ENCODE measurements around the gene PDXK.
"Not testable (repeated sequence)": the region's sequence is repeated elsewhere in the genome, so short reads cannot be mapped to it uniquely, and the experiment has no call there.

The PDXK gene

GRCh38 chr21:43697758-43698643, 20.9 kb upstream of the PDXK start:
- no peak overlapping the region for H3K4me3 ChIP-seq (ENCODE audit: low read depth, low read length)
- no peak for TF ChIP-seq CTCF (IDR thresholded peaks at IDR 0.05; ENCODE audit: low read depth, low read length, missing control alignments)
- no peak for DNase-seq (ENCODE audit: low read depth)

- not testable (repeated sequence) for H3K4me3 ChIP-seq (ENCODE audit: low read depth, low read length); DNase-seq (ENCODE audit: low read depth)
Measured at GRCh38 chr21:43699492-43699777, 19.5 kb upstream of the PDXK start.

- no peak overlapping the region for H3K4me3 ChIP-seq (ENCODE audit: low read depth, low read length)
- TF ChIP-seq CTCF (IDR thresholded peaks at IDR 0.05; ENCODE audit: low read depth, low read length, missing control alignments), result no peak
- no peak for DNase-seq (ENCODE audit: low read depth)
Measured at GRCh38 chr21:43699933-43700599, 18.9 kb upstream of the PDXK start.

- H3K4me3 ChIP-seq (ENCODE audit: low read depth, low read length), result no peak overlapping the region
Measured at GRCh38 chr21:43701936-43702784, 16.8 kb upstream of the PDXK start.

GRCh38 chr21:43702785-43703034, 16.2 kb upstream of the PDXK start:
- no peak for TF ChIP-seq CTCF (IDR thresholded peaks at IDR 0.05; ENCODE audit: low read depth, low read length, missing control alignments)
- no peak overlapping the region for H3K4me3 ChIP-seq (ENCODE audit: low read depth, low read length)
- no peak for DNase-seq (ENCODE audit: low read depth)

More at GRCh38 chr21:43701936-43702784, 16.8 kb upstream of the PDXK start:
- TF ChIP-seq CTCF (IDR thresholded peaks at IDR 0.05; ENCODE audit: low read depth, low read length, missing control alignments), result no peak
- DNase-seq (ENCODE audit: low read depth), result no peak

- DNase-seq (ENCODE audit: low read depth), result no peak
- no peak overlapping the region for H3K4me3 ChIP-seq (ENCODE audit: low read depth, low read length)
- no peak for TF ChIP-seq CTCF (IDR thresholded peaks at IDR 0.05; ENCODE audit: low read depth, low read length, missing control alignments)
Measured at GRCh38 chr21:43703035-43703880, 15.7 kb upstream of the PDXK start.

Data from GM12864 (cell line).